Endothelial cell of umbilical vein (primary cell): ENCODE measurements around the gene ZBTB33. TPM values are rescaled to one million over a fixed set of nuclear protein-coding genes. Genes with fewer than 3 reads are reported as not detected.

Experiments used
- BruUV-seq: library from RNA; stranded (reverse); fragments of 400-500 nt; replicated peaks from 2 replicates; lab custom pipeline; 2021; lab: Mats Ljungman, UMichigan
- CTCF ChIA-PET: fragments of 300-600, 350-600 bp; sonication (Branson Sonifier 250); formaldehyde crosslinking; loops from one replicate; lab custom pipeline; 2021; ENCODE audit warnings: antibody characterized with exemption, inconsistent platforms; lab: Charles Lee
- POLR2A ChIA-PET: fragments of 300-600, 350-600 bp; sonication (Branson Sonifier 250); formaldehyde crosslinking; loops from one replicate; lab custom pipeline; 2021; ENCODE audit warnings: antibody characterized with exemption, inconsistent platforms; lab: Charles Lee
- DNase-seq: peaks from one replicate; pipeline ENCODE4 v3.0.0-alpha.2; 2011; ENCODE audit warnings: low read depth, low spot score
- FAIRE-seq: peaks from 2 replicates; lab custom pipeline; 2011; peaks lifted over from hg19 to GRCh38; lab: Jason Lieb, UNC
- H2AFZ ChIP-seq: 2 replicates; pipeline ENCODE4 v1.6.0; 2012; ENCODE audit warnings: low read depth, low read length, control low read depth, inconsistent platforms
- H3K27ac ChIP-seq: 2 replicates; pipeline ENCODE4 v1.5.1; 2011; ENCODE audit warnings: low read depth, mild to moderate bottlenecking, control low read depth, low read length, moderate library complexity; ENCODE audit not compliant: insufficient read depth
- H3K27me3 ChIP-seq, 2 experiments: 2 replicates each; pipeline versions ENCODE4 v1.6.0 to v1.6.1; 2011; ENCODE audit warnings: low read length in 2 of 2, mixed read lengths in 1 of 2; ENCODE audit not compliant: control insufficient read depth in 2 of 2, insufficient read depth in 2 of 2
- H3K36me3 ChIP-seq, 2 experiments: 2 replicates in 1 of 2; 3 replicates in 1 of 2; pipeline ENCODE4 v1.5.1; 2011; ENCODE audit warnings: low read length in 2 of 2, mild to moderate bottlenecking in 1 of 2, moderate library complexity in 1 of 2; ENCODE audit not compliant: control insufficient read depth in 2 of 2, insufficient read depth in 2 of 2; ENCODE audit errors: extremely low read depth in 1 of 2
- H3K4me1 ChIP-seq: 3 replicates; pipeline ENCODE4 v1.5.1; 2011; ENCODE audit warnings: mild to moderate bottlenecking, low read length; ENCODE audit not compliant: control insufficient read depth, insufficient read depth; ENCODE audit errors: extremely low read depth
- H3K4me2 ChIP-seq: 2 replicates; pipeline ENCODE4 v1.6.1; 2011; ENCODE audit warnings: low read length, control low read depth, mixed read lengths; ENCODE audit not compliant: insufficient read depth
- H3K4me3 ChIP-seq, 3 experiments: fragments of 200-600 bp in 1 of 3; sonication (generic), shearing (Covaris generic) in 1 of 3; replicated peaks in 1 of 3; 2 replicates each; pipeline ENCODE4 v1.5.1; 2011 to 2016; ENCODE audit warnings: control low read depth in 3 of 3, low read length in 3 of 3, mild to moderate bottlenecking in 2 of 3, inconsistent platforms in 1 of 3, low read depth in 1 of 3, moderate library complexity in 1 of 3; ENCODE audit not compliant: insufficient read depth in 1 of 3
- H3K79me2 ChIP-seq: 2 replicates; pipeline ENCODE4 v1.6.0; 2012; ENCODE audit warnings: low read length, inconsistent platforms; ENCODE audit not compliant: control insufficient read depth, insufficient read depth
- H3K9ac ChIP-seq: replicated peaks from 2 replicates; pipeline ENCODE3; 2011; ENCODE audit warnings: low read length, control low read depth; ENCODE audit not compliant: insufficient read depth; ENCODE audit errors: extremely low read depth
- H3K9me1 ChIP-seq: replicated peaks from 3 replicates; pipeline ENCODE4 v1.6.0; 2011; ENCODE audit warnings: mild to moderate bottlenecking, low read length; ENCODE audit not compliant: control insufficient read depth, insufficient read depth; ENCODE audit errors: extremely low read depth
- H3K9me3 ChIP-seq: replicated peaks from 2 replicates; pipeline ENCODE4 v1.5.1; 2012; ENCODE audit warnings: low read length, inconsistent platforms; ENCODE audit not compliant: control insufficient read depth, insufficient read depth
- H4K20me1 ChIP-seq: replicated peaks from 2 replicates; pipeline ENCODE3; 2011; ENCODE audit warnings: mild to moderate bottlenecking, low read length; ENCODE audit not compliant: control insufficient read depth, insufficient read depth; ENCODE audit errors: extremely low read depth
- CTCF ChIP-seq, 2 donors: IDR thresholded peaks; 1 replicate in 1 of 2; 2 replicates in 1 of 2; pipeline ENCODE4 v1.5.1; 2011; ENCODE audit warnings: low read length in 2 of 2, mild to moderate bottlenecking in 2 of 2, moderate library complexity in 2 of 2, control low read depth in 1 of 2, inconsistent platforms in 1 of 2, low read depth in 1 of 2; ENCODE audit not compliant: insufficient read depth in 1 of 2; ENCODE audit errors: extremely low read depth in 1 of 2
- EZH2 ChIP-seq: IDR thresholded peaks from 2 replicates; pipeline ENCODE4 v1.6.1; 2012; ENCODE audit warnings: borderline replicate concordance, low read depth, mild to moderate bottlenecking, moderate library complexity, low read length, inconsistent platforms; ENCODE audit not compliant: severe bottlenecking
- FOS ChIP-seq: IDR thresholded peaks from 2 replicates; pipeline ENCODE4 v1.6.1; 2011; ENCODE audit warnings: mild to moderate bottlenecking, low read length, moderate library complexity, borderline replicate concordance; ENCODE audit not compliant: insufficient read depth
- GATA2 ChIP-seq: IDR thresholded peaks from 2 replicates; pipeline ENCODE4 v1.7.0; 2011; ENCODE audit warnings: low read depth, mild to moderate bottlenecking, moderate library complexity, mixed read lengths, low read length; ENCODE audit not compliant: insufficient read length, insufficient read depth
- JUN ChIP-seq: IDR thresholded peaks from 2 replicates; pipeline ENCODE4 v1.6.1; 2011; ENCODE audit warnings: borderline replicate concordance, low read depth; ENCODE audit not compliant: insufficient read length, insufficient read depth
- MAX ChIP-seq: IDR thresholded peaks from 2 replicates; pipeline ENCODE4 v1.6.1; 2011; ENCODE audit not compliant: insufficient read depth, insufficient read length
- MYC ChIP-seq: IDR thresholded peaks from one replicate; pipeline ENCODE4 v1.6.1; 2011; ENCODE audit warnings: mild to moderate bottlenecking, low read depth, low read length
- POLR2A ChIP-seq: IDR thresholded peaks from 2 replicates; pipeline ENCODE4 v1.6.1; 2012; ENCODE audit warnings: low read depth, mild to moderate bottlenecking, control low read depth, low read length
- POLR2AphosphoS5 ChIP-seq: IDR thresholded peaks from 2 replicates; pipeline ENCODE4 v1.6.1; 2012; ENCODE audit warnings: low read depth, mild to moderate bottlenecking, control low read depth, low read length, moderate library complexity; ENCODE audit not compliant: insufficient read depth
- dilution Hi-C: fragments of 300-500 bp; cut with MboI; formaldehyde crosslinking; loops from one replicate; pipeline ENCODE4 v1.15.0; 2019; ENCODE audit warnings: low sequenced_read_pairs; ENCODE audit not compliant: extremely low pct_ligation_motif_present
- intact Hi-C: fragments of 100-400 bp; cut with micrococcal nuclease; formaldehyde crosslinking; loops from one replicate; pipeline ENCODE4 v1.10.0; 2022
- polyA plus RNA-seq, 4 experiments: library from polyadenylated mRNA; depleted of rRNA in 3 of 4; stranded (reverse) in 3 of 4; unstranded in 1 of 4; fragments of >200 nt; gene quantifications; 2 replicates each; pipeline versions ENCODE4 v1.2.1 to v1.2.3, GENCODE V29; 2011 to 2012; ENCODE audit warnings: missing spikeins in 1 of 4
- total RNA-seq: library from RNA; stranded (reverse); gene quantifications from 2 replicates; pipeline ENCODE4 v1.2.3, GENCODE V29; 2021

ZBTB33 gene
- total and polyA plus RNA-seq, 2 donors (not counting 3 experiments of a cell fraction or from before 2014, with no cell fraction given) = 3.7 to 16.3 TPM

DNA sequence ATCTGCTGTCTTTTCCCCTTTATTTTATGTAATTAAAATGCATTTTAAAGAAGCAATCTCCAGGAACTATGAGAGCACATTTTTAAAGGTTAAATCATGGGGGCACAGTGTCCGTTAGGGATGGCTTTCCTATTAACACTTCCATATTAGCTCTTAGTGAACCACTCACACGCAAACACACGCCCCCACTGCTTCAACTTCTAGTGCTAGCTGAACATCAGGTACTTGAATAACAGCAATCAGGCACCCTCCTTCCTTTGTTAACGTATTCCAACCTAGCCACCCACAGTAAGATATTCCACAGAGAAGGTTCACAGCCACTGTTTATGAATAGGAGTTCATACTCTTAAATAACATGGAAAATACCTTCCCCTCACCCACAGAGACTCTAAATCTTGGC lies 51.3 kb downstream of the ZBTB33 start:
- Histone ChIP-seq H3K9me3 (no peaks in the 10 kb centered on the region), H3K9ac (no peak overlapping the region), H3K4me1 (no peaks in the 10 kb centered on the region), H4K20me1 (no peaks in the 10 kb centered on the region), H3K9me1 (no peaks in the 10 kb centered on the region), H3K4me2 (no peak overlapping the region), H3K36me3 (no peaks in the 10 kb centered on the region), H3K79me2 (no peaks in the 10 kb centered on the region), H3K27ac (no peak overlapping the region), H3K27me3 (peaks cover 6 to 9% of the 10 kb centered on the region in 2 experiments), H2AFZ (no peak overlapping the region), H3K4me3 (no peak overlapping the region)
- FAIRE-seq (no peak), DNase-seq (no peak)
- intact Hi-C loops = no loop called here
- CTCF ChIA-PET = no interaction called here
- dilution Hi-C loops = no loop called here
- no TSS peak for BruUV-seq
- TF ChIP-seq JUN = no peak
- no peak for TF ChIP-seq GATA2
- no peak for TF ChIP-seq FOS
- no peak for TF ChIP-seq POLR2A
- no peak for TF ChIP-seq POLR2AphosphoS5
- no peak for TF ChIP-seq EZH2
- TF ChIP-seq CTCF (IDR thresholded peaks at IDR 0.05; ENCODE audit: extremely low read depth in 1 of 2, insufficient read depth in 1 of 2, low read depth in 1 of 2, low read length in 2 of 2) = no peak
- no peak for TF ChIP-seq MAX
- no peak for TF ChIP-seq MYC
- POLR2A ChIA-PET = no interaction called here
